Sigmoid colon (tissue), 4 donors: ENCODE data around the gene LCAT.

ENCODE experiments used
- CTCF ChIP-seq, 4 experiments: fragments of 450-650 bp in 3 of 4; fragments of 200-600 bp in 1 of 4; IDR thresholded peaks; one replicate each; pipeline ENCODE4 v1.5.1; 2016 to 2019; ENCODE audit warnings: antibody characterized with exemption in 4 of 4, mild to moderate bottlenecking in 3 of 4, moderate library complexity in 2 of 4
- POLR2A ChIP-seq, 2 donors: fragments of 450-650 bp; IDR thresholded peaks; one replicate each; pipeline ENCODE4 v1.6.1; 2016; ENCODE audit warnings: antibody characterized with exemption in 2 of 2, mild to moderate bottlenecking in 2 of 2, moderate library complexity in 2 of 2
- POLR2AphosphoS5 ChIP-seq, 4 donors: sonication (generic); formaldehyde crosslinking; IDR thresholded peaks; one replicate each; pipeline ENCODE4 v1.6.1; 2017; ENCODE audit warnings: antibody characterized with exemption in 4 of 4

DNA sequence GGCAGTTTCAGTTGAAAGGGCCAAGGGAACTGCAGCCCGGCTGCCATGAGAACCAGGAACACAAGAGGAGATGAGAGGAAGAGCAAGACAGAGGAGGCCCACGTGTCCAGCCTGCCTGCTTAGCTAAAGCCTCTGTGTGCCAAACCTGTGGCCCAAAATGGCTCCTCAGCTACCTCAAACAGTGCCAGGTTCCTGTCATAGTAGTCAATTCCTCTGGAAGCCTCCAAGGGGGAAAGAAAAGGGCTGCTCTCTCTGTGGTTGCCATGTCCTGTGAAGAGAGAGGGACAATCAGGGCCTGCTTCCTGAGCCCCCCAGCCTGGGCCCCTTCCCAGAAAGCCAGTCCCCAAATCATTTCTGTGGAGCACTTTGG, 19.4 kb upstream of the LCAT start:
- TF ChIP-seq POLR2AphosphoS5 (IDR thresholded peaks at IDR 0.05) (no peak), CTCF (IDR thresholded peaks at IDR 0.05) (no peak), POLR2A (IDR thresholded peaks at IDR 0.05) (no peak)
